CD14-positive monocyte (primary cell): ENCODE measurements around the gene SERTAD2. TPM values are rescaled to one million over a fixed set of nuclear protein-coding genes. Genes with fewer than 3 reads are reported as not detected.

ENCODE experiments used
- DNase-seq, 3 donors: peaks; one replicate each; pipeline ENCODE4 v3.0.0-alpha.2; 2011 to 2022
- H2AFZ ChIP-seq: 2 replicates; pipeline ENCODE4 v1.6.0; 2012; ENCODE audit warnings: mild to moderate bottlenecking, low read depth, low read length, inconsistent platforms; ENCODE audit not compliant: insufficient read depth, poor library complexity, severe bottlenecking
- H3K27ac ChIP-seq, 2 donors: 1 replicate in 1 of 2; 2 replicates in 1 of 2; pipeline ENCODE4 v1.5.1; 2012 to 2013; ENCODE audit warnings: low read length in 2 of 2, control low read depth in 1 of 2, inconsistent platforms in 1 of 2, low read depth in 1 of 2, mild to moderate bottlenecking in 1 of 2
- H3K27me3 ChIP-seq, 2 donors: one replicate each; pipeline versions ENCODE4 v1.6.0 to v1.6.1; 2011 to 2013; ENCODE audit warnings: low read length in 2 of 2; ENCODE audit not compliant: control insufficient read depth in 2 of 2, insufficient read depth in 2 of 2
- H3K36me3 ChIP-seq, 2 donors: replicated peaks in 1 of 2; 1 replicate in 1 of 2; 2 replicates in 1 of 2; pipeline versions ENCODE4 v1.5.1 to v1.6.1; 2012 to 2013; ENCODE audit warnings: low read length in 2 of 2, control low read depth in 1 of 2, inconsistent platforms in 1 of 2, mild to moderate bottlenecking in 1 of 2; ENCODE audit not compliant: insufficient read depth in 2 of 2, control insufficient read depth in 1 of 2
- H3K4me1 ChIP-seq, 2 donors: 1 replicate in 1 of 2; 2 replicates in 1 of 2; pipeline versions ENCODE4 v1.5.1 to v1.6.1; 2012 to 2013; ENCODE audit warnings: low read length in 2 of 2, control low read depth in 1 of 2, inconsistent platforms in 1 of 2, mild to moderate bottlenecking in 1 of 2, moderate library complexity in 1 of 2; ENCODE audit not compliant: insufficient read depth in 2 of 2, control insufficient read depth in 1 of 2
- H3K4me2 ChIP-seq: replicated peaks from 2 replicates; pipeline ENCODE3; 2012; ENCODE audit warnings: low read length, moderate library complexity, mild to moderate bottlenecking; ENCODE audit not compliant: poor library complexity, severe bottlenecking; ENCODE audit errors: extremely low read depth
- H3K4me3 ChIP-seq, 3 experiments: fragments of 200-600 bp in 1 of 3; sonication (generic) in 1 of 3; replicated peaks in 1 of 3; 1 replicate in 2 of 3; 2 replicates in 1 of 3; pipeline ENCODE4 v1.5.1; 2011 to 2013; ENCODE audit warnings: low read length in 3 of 3, mild to moderate bottlenecking in 3 of 3, control low read depth in 2 of 3, low read depth in 2 of 3, inconsistent platforms in 1 of 3, moderate library complexity in 1 of 3
- H3K79me2 ChIP-seq: 2 replicates; pipeline ENCODE4 v1.6.0; 2012; ENCODE audit warnings: mild to moderate bottlenecking, control low read depth, inconsistent platforms, low read length, moderate library complexity; ENCODE audit not compliant: insufficient read depth
- H3K9ac ChIP-seq: 2 replicates; pipeline ENCODE4 v1.6.0; 2017; ENCODE audit warnings: low read length, mild to moderate bottlenecking; ENCODE audit not compliant: insufficient read depth, poor library complexity, severe bottlenecking
- H3K9me3 ChIP-seq, 2 donors: replicated peaks in 1 of 2; 1 replicate in 1 of 2; 2 replicates in 1 of 2; pipeline versions ENCODE4 v1.5.1 to v1.6.1; 2012 to 2013; ENCODE audit warnings: low read length in 2 of 2, control low read depth in 1 of 2; ENCODE audit not compliant: control insufficient read depth in 1 of 2, insufficient read depth in 1 of 2
- H4K20me1 ChIP-seq: 2 replicates; pipeline ENCODE4 v1.6.0; 2012; ENCODE audit warnings: mild to moderate bottlenecking, low read length, control low read depth, moderate library complexity; ENCODE audit not compliant: insufficient read depth
- H3K27ac Mint-ChIP-seq, 7 donors: one replicate each; pipeline ENCODE4 v1.8.0; 2020; ENCODE audit warnings: mild to moderate bottlenecking in 7 of 7, mixed read lengths in 7 of 7, moderate library complexity in 6 of 7, inconsistent platforms in 2 of 7
- H3K27me3 Mint-ChIP-seq, 3 donors: one replicate each; pipeline ENCODE4 v1.8.0; 2021 to 2022; ENCODE audit warnings: low read depth in 3 of 3, mild to moderate bottlenecking in 3 of 3, mixed read lengths in 3 of 3, moderate library complexity in 3 of 3, inconsistent platforms in 1 of 3
- H3K36me3 Mint-ChIP-seq, 2 donors: one replicate each; pipeline ENCODE4 v1.8.0; 2020; ENCODE audit warnings: mixed read lengths in 2 of 2, inconsistent platforms in 1 of 2, mild to moderate bottlenecking in 1 of 2
- H3K4me1 Mint-ChIP-seq: one replicate; pipeline ENCODE4 v1.8.0; 2020; ENCODE audit warnings: mild to moderate bottlenecking, mixed read lengths
- H3K4me3 Mint-ChIP-seq, 2 donors: one replicate each; pipeline ENCODE4 v1.8.0; 2020; ENCODE audit warnings: mild to moderate bottlenecking in 2 of 2, mixed read lengths in 2 of 2, moderate library complexity in 1 of 2
- H3K9me3 Mint-ChIP-seq, 7 donors: one replicate each; pipeline ENCODE4 v1.8.0; 2020 to 2022; ENCODE audit warnings: mixed read lengths in 7 of 7, mild to moderate bottlenecking in 6 of 7, moderate library complexity in 6 of 7, inconsistent platforms in 2 of 7
- CTCF ChIP-seq: fragments of 200-600 bp; IDR thresholded peaks from one replicate; pipeline ENCODE4 v1.8.0; 2022; ENCODE audit warnings: antibody characterized with exemption, mild to moderate bottlenecking
- WGBS: methylation state at CpG from one replicate; pipeline ENCODE4 v1.1.5; 2013; ENCODE audit warnings: missing lambda C conversion rate; ENCODE audit not compliant: insufficient coverage; 5-methylcytosine and 5-hydroxymethylcytosine counted together
- intact Hi-C, 2 donors: fragments of 100-400 bp; cut with micrococcal nuclease; formaldehyde crosslinking; loops; one replicate each; pipeline versions ENCODE4 v1.15.0 to v1.15.1; 2023
- polyA plus RNA-seq, 3 donors: library from polyadenylated mRNA; depleted of rRNA in 1 of 3; unstranded in 2 of 3; stranded (reverse) in 1 of 3; fragments of 300-500 nt in 2 of 3; fragments of >200 nt in 1 of 3; fragmentation: Illumina TruSeq in 2 of 3; gene quantifications; 1 replicate in 2 of 3; 2 replicates in 1 of 3; pipeline ENCODE4 v1.2.3, GENCODE V29; 2012 to 2021

The SERTAD2 gene
- polyA plus RNA-seq, 3 donors, result 8.5 to 68.7 (median 8.8) TPM

- Histone ChIP-seq H3K9ac (no peak overlapping the region), H3K79me2 (peaks cover 15% of the 10 kb centered on the region), H4K20me1 (no peaks in the 10 kb centered on the region), H2AFZ (no peak overlapping the region), H3K4me2 (peak overlapping the region; percentile 19), H3K27ac (peak overlapping the region; percentile 63 to 86), H3K4me3 (no peak overlapping the region), H3K9me3 (no peaks in the 10 kb centered on the region), H3K4me1 (peaks cover 38 to 40% of the 10 kb centered on the region in 2 donors), H3K36me3 (no peaks in the 10 kb centered on the region), H3K27me3 (no peaks in the 10 kb centered on the region)
- TF ChIP-seq CTCF, result no peak
- Mint-ChIP-seq H3K4me3 (no peak overlapping the region), H3K27ac (peak overlapping the region; percentile 89 to 98 (median 97)), H3K9me3 (peaks cover 0 to 6% (median 0%) of the 10 kb centered on the region in 7 donors), H3K27me3 (no peaks in the 10 kb centered on the region), H3K4me1 (peaks cover 50% of the 10 kb centered on the region), H3K36me3 (peaks cover 0 to 7% of the 10 kb centered on the region in 2 donors)
- intact Hi-C loops, result loop anchor here in 1 of 2 donors (5.0 kb wide), 1 partner anchor 48 kb away; the partner anchor contains the start of gene SERTAD2
- 100% methylated on average over 3 of the region's 5 CpGs for WGBS
- peak; percentile 72 to 91 (median 88) for DNase-seq
Observed at GRCh38 chr2:64700133-64700809, 46.6 kb upstream of the SERTAD2 start.

GRCh38 chr2:64699712-64700111 is 46.0 kb upstream of the SERTAD2 start:
- Histone ChIP-seq H3K9ac (no peak overlapping the region), H3K36me3 (no peaks in the 10 kb centered on the region), H3K4me3 (no peak overlapping the region), H3K9me3 (no peaks in the 10 kb centered on the region), H3K4me2 (peak overlapping the region; percentile 19), H3K27me3 (no peaks in the 10 kb centered on the region), H2AFZ (no peak overlapping the region), H3K79me2 (peaks cover 15% of the 10 kb centered on the region), H3K27ac (peak overlapping the region; percentile 63 to 86), H4K20me1 (no peaks in the 10 kb centered on the region), H3K4me1 (peaks cover 38 to 40% of the 10 kb centered on the region in 2 donors)
- TF ChIP-seq CTCF, result peak; percentile 11
- H3K9me3 Mint-ChIP-seq, result peaks cover 0 to 6% (median 0%) of the 10 kb centered on the region in 7 donors
- H3K4me1 Mint-ChIP-seq, result peaks cover 50% of the 10 kb centered on the region
- H3K4me3 Mint-ChIP-seq, result no peak overlapping the region
- H3K27ac Mint-ChIP-seq, result peak overlapping the region; percentile 89 to 98 (median 94)
- no peaks in the 10 kb centered on the region for H3K27me3 Mint-ChIP-seq
- DNase-seq, result peak; percentile 42 to 85 (median 52)
- WGBS, result 82% methylated on average over 5 of the region's 8 CpGs
- peaks cover 0 to 7% of the 10 kb centered on the region in 2 donors for H3K36me3 Mint-ChIP-seq
- intact Hi-C loops, result loop anchor here (5.0 kb wide), 3 partner anchors 33 to 47 kb away; partner anchors contain the start of gene SERTAD2 (in 1 of the 2)
